ENCODE data around the gene IFNAR2. TPM values are rescaled to one million over a fixed set of nuclear protein-coding genes. Genes with fewer than 3 reads are reported as not detected.

Gene IFNAR2
- total and polyA plus RNA-seq, 2 experiments from 2014 or later: 16.8 to 18.2 TPM

DNA sequence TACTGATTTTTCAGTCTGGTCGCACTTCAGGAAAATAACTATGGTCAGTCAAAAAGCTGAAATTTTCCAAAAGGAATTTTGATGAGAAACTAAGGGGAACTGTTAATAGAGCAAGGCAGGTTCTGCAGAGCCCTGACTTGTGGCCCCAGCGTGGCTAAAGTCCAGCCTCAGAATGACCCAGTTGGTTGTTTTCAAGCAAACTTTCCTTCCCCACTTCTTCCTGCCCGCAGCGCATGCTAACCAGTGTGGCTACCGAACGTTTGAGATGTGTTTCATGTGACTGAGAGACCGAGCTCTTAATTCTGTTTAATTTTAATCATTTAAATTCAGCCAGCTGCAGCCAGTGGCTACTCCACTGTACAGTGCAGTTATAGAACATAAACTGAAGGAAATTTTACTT lies 30.3 kb downstream of the IFNAR2 start:
- Mint-ChIP-seq H3K9me3 (peaks cover 4% of the 10 kb centered on the region; the same call in 1 of the 3 replicates), H3K4me3 (no peak overlapping the region), H3K36me3 (ENCODE audit: low read depth) (peaks cover 41% of the 10 kb centered on the region), H3K27me3 (ENCODE audit: insufficient read depth, low read depth, poor library complexity) (peaks cover 5% of the 10 kb centered on the region), H3K4me1 (peaks cover 8% of the 10 kb centered on the region; the same call in 2 of the 3 replicates), H3K27ac (peak overlapping the region; percentile 74; the same call in 1 of the 2 replicates)
- no peaks in the 10 kb centered on the region for H3K27me3 ChIP-seq (ENCODE audit: insufficient read depth)
- DNase-seq (ENCODE audit: low spot score) (no peak), ATAC-seq (no peak)
- H3K9me2 ChIP-seq (ENCODE audit: insufficient read depth): 0 out of 2 replicates have a peak, but pooled peaks cover 3% of the 10 kb centered on the region
- no peak overlapping the region for H3K27ac ChIP-seq (ENCODE audit: low read depth)
- no peaks in the 10 kb centered on the region; the same call in none of the 2 replicates for H3K36me3 ChIP-seq (ENCODE audit: insufficient read depth)
- H3K4me1 ChIP-seq (ENCODE audit: insufficient read depth): peaks cover 12% of the 10 kb centered on the region
- H3K79me2 ChIP-seq (replicated peaks; ENCODE audit: insufficient read depth): no peaks in the 10 kb centered on the region
- no peak overlapping the region for H3K4me3 ChIP-seq
- no peak overlapping the region for H2AFZ ChIP-seq
- H3K4me2 ChIP-seq: no peak overlapping the region
- TF ChIP-seq ZNF114 (CRISPR knock-in tag; IDR thresholded peaks at IDR 0.05) (no peak), JUNB (IDR thresholded peaks at IDR 0.05; ENCODE audit: unreplicated experiment) (no peak), CREB1 (CRISPR knock-in tag; IDR thresholded peaks at IDR 0.05; ENCODE audit: low read depth) (no peak), ETS1 (IDR thresholded peaks at IDR 0.05) (no peak), STAT1 (IDR thresholded peaks at IDR 0.05; ENCODE audit: unreplicated experiment) (no peak), POLR2AphosphoS5 (IDR thresholded peaks at IDR 0.05; ENCODE audit: low read depth) (no peak), EZH2 (IDR thresholded peaks at IDR 0.05; ENCODE audit: low read depth, unreplicated experiment) (no peak), NANOG (IDR thresholded peaks at IDR 0.05; ENCODE audit: borderline replicate concordance) (no peak), ZNF331 (CRISPR knock-in tag; IDR thresholded peaks at IDR 0.05; ENCODE audit: low read depth) (no peak), EZH2phosphoT487 (IDR thresholded peaks at IDR 0.05; ENCODE audit: unreplicated experiment) (no peak)
- TF ChIP-seq, protein P1, sequence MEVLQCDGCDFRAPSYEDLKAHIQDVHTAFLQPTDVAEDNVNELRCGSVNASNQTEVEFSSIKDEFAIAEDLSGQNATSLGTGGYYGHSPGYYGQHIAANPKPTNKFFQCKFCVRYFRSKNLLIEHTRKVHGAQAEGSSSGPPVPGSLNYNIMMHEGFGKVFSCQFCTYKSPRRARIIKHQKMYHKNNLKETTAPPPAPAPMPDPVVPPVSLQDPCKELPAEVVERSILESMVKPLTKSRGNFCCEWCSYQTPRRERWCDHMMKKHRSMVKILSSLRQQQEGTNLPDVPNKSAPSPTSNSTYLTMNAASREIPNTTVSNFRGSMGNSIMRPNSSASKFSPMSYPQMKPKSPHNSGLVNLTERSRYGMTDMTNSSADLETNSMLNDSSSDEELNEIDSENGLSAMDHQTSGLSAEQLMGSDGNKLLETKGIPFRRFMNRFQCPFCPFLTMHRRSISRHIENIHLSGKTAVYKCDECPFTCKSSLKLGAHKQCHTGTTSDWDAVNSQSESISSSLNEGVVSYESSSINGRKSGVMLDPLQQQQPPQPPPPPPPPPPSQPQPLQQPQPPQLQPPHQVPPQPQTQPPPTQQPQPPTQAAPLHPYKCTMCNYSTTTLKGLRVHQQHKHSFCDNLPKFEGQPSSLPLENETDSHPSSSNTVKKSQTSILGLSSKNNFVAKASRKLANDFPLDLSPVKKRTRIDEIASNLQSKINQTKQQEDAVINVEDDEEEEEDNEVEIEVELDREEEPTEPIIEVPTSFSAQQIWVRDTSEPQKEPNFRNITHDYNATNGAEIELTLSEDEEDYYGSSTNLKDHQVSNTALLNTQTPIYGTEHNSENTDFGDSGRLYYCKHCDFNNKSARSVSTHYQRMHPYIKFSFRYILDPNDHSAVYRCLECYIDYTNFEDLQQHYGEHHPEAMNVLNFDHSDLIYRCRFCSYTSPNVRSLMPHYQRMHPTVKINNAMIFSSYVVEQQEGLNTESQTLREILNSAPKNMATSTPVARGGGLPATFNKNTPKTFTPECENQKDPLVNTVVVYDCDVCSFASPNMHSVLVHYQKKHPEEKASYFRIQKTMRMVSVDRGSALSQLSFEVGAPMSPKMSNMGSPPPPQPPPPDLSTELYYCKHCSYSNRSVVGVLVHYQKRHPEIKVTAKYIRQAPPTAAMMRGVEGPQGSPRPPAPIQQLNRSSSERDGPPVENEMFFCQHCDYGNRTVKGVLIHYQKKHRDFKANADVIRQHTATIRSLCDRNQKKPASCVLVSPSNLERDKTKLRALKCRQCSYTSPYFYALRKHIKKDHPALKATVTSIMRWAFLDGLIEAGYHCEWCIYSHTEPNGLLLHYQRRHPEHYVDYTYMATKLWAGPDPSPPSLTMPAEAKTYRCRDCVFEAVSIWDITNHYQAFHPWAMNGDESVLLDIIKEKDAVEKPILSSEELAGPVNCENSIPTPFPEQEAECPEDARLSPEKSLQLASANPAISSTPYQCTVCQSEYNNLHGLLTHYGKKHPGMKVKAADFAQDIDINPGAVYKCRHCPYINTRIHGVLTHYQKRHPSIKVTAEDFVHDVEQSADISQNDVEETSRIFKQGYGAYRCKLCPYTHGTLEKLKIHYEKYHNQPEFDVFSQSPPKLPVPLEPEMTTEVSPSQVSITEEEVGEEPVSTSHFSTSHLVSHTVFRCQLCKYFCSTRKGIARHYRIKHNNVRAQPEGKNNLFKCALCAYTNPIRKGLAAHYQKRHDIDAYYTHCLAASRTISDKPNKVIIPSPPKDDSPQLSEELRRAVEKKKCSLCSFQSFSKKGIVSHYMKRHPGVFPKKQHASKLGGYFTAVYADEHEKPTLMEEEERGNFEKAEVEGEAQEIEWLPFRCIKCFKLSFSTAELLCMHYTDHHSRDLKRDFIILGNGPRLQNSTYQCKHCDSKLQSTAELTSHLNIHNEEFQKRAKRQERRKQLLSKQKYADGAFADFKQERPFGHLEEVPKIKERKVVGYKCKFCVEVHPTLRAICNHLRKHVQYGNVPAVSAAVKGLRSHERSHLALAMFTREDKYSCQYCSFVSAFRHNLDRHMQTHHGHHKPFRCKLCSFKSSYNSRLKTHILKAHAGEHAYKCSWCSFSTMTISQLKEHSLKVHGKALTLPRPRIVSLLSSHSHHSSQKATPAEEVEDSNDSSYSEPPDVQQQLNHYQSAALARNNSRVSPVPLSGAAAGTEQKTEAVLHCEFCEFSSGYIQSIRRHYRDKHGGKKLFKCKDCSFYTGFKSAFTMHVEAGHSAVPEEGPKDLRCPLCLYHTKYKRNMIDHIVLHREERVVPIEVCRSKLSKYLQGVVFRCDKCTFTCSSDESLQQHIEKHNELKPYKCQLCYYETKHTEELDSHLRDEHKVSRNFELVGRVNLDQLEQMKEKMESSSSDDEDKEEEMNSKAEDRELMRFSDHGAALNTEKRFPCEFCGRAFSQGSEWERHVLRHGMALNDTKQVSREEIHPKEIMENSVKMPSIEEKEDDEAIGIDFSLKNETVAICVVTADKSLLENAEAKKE (CRISPR knock-in tag; IDR thresholded peaks at IDR 0.05): no peak
- TF ChIP-seq, protein P2, sequence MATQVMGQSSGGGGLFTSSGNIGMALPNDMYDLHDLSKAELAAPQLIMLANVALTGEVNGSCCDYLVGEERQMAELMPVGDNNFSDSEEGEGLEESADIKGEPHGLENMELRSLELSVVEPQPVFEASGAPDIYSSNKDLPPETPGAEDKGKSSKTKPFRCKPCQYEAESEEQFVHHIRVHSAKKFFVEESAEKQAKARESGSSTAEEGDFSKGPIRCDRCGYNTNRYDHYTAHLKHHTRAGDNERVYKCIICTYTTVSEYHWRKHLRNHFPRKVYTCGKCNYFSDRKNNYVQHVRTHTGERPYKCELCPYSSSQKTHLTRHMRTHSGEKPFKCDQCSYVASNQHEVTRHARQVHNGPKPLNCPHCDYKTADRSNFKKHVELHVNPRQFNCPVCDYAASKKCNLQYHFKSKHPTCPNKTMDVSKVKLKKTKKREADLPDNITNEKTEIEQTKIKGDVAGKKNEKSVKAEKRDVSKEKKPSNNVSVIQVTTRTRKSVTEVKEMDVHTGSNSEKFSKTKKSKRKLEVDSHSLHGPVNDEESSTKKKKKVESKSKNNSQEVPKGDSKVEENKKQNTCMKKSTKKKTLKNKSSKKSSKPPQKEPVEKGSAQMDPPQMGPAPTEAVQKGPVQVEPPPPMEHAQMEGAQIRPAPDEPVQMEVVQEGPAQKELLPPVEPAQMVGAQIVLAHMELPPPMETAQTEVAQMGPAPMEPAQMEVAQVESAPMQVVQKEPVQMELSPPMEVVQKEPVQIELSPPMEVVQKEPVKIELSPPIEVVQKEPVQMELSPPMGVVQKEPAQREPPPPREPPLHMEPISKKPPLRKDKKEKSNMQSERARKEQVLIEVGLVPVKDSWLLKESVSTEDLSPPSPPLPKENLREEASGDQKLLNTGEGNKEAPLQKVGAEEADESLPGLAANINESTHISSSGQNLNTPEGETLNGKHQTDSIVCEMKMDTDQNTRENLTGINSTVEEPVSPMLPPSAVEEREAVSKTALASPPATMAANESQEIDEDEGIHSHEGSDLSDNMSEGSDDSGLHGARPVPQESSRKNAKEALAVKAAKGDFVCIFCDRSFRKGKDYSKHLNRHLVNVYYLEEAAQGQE (IDR thresholded peaks at IDR 0.05; ENCODE audit: unreplicated experiment): no peak
- TF ChIP-seq, protein P3, sequence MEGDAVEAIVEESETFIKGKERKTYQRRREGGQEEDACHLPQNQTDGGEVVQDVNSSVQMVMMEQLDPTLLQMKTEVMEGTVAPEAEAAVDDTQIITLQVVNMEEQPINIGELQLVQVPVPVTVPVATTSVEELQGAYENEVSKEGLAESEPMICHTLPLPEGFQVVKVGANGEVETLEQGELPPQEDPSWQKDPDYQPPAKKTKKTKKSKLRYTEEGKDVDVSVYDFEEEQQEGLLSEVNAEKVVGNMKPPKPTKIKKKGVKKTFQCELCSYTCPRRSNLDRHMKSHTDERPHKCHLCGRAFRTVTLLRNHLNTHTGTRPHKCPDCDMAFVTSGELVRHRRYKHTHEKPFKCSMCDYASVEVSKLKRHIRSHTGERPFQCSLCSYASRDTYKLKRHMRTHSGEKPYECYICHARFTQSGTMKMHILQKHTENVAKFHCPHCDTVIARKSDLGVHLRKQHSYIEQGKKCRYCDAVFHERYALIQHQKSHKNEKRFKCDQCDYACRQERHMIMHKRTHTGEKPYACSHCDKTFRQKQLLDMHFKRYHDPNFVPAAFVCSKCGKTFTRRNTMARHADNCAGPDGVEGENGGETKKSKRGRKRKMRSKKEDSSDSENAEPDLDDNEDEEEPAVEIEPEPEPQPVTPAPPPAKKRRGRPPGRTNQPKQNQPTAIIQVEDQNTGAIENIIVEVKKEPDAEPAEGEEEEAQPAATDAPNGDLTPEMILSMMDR (conservative IDR thresholded peaks at IDR 0.05; ENCODE audit: low read depth in 2 of 2): no peak
- no peaks in the 10 kb centered on the region for H3F3A ChIP-seq (replicated peaks; ENCODE audit: low read depth)
- H4K20me1 ChIP-seq (replicated peaks; ENCODE audit: insufficient read depth): no peaks in the 10 kb centered on the region
